Caco-2 (cell line): ENCODE results near the gene NRXN3. TPM values are rescaled to one million over a fixed set of nuclear protein-coding genes. Genes with fewer than 3 reads are reported as not detected.

Source experiments
- BruUV-seq: library from RNA; stranded (reverse); fragments of 400-500 nt; replicated peaks from 2 replicates; lab custom pipeline; 2021; lab: Mats Ljungman, UMichigan
- CTCF ChIA-PET: fragments of 300-600 bp; sonication (Branson Sonifier 250); formaldehyde crosslinking; loops from one replicate; lab custom pipeline; 2022; ENCODE audit warnings: antibody characterized with exemption; lab: Charles Lee
- POLR2A ChIA-PET: fragments of 300-600 bp; sonication (Branson Sonifier 250); formaldehyde crosslinking; loops from one replicate; lab custom pipeline; 2022; ENCODE audit warnings: antibody characterized with exemption; lab: Charles Lee
- DNase-seq, 2 experiments: peaks; one replicate each; pipeline versions ENCODE4 v3.0.0 to v3.0.0-alpha.2; 2020 to 2022
- H3K27me3 ChIP-seq: replicated peaks from 2 replicates; pipeline ENCODE4 v1.6.0; 2011; ENCODE audit warnings: low read length; ENCODE audit not compliant: control insufficient read depth, insufficient read depth
- H3K36me3 ChIP-seq: 2 replicates; pipeline ENCODE4 v1.5.1; 2011; ENCODE audit warnings: low read length; ENCODE audit not compliant: control insufficient read depth, insufficient read depth
- H3K4me1 ChIP-seq: fragments of 250-450 bp; sonication (Bioruptor Pico); 2 replicates; pipeline ENCODE4 v1.5.1; 2020; ENCODE audit warnings: mild to moderate bottlenecking
- H3K4me3 ChIP-seq: 2 replicates; pipeline ENCODE4 v1.5.1; 2011; ENCODE audit warnings: low read depth, mild to moderate bottlenecking, control low read depth, low read length
- H3K9me3 ChIP-seq: fragments of 250-450 bp; sonication (Bioruptor Pico); 2 replicates; pipeline ENCODE4 v1.5.1; 2020; ENCODE audit warnings: mild to moderate bottlenecking, moderate library complexity
- H3K27ac Mint-ChIP-seq: one replicate; pipeline ENCODE4 v1.8.0; 2022; ENCODE audit warnings: mixed read lengths; ENCODE audit not compliant: unreplicated experiment
- H3K27me3 Mint-ChIP-seq: one replicate; pipeline ENCODE4 v1.8.0; 2022; ENCODE audit warnings: mixed read lengths; ENCODE audit not compliant: insufficient read depth, unreplicated experiment
- H3K36me3 Mint-ChIP-seq: one replicate; pipeline ENCODE4 v1.8.0; 2022; ENCODE audit warnings: mild to moderate bottlenecking, mixed read lengths; ENCODE audit not compliant: insufficient read depth, unreplicated experiment
- H3K4me1 Mint-ChIP-seq: one replicate; pipeline ENCODE4 v1.8.0; 2022; ENCODE audit warnings: low read depth, mixed read lengths; ENCODE audit not compliant: unreplicated experiment
- H3K4me3 Mint-ChIP-seq: one replicate; pipeline ENCODE4 v1.8.0; 2022; ENCODE audit warnings: mild to moderate bottlenecking, moderate library complexity, mixed read lengths; ENCODE audit not compliant: unreplicated experiment
- H3K9me3 Mint-ChIP-seq: one replicate; pipeline ENCODE4 v1.8.0; 2022; ENCODE audit warnings: mixed read lengths; ENCODE audit not compliant: unreplicated experiment
- intact Hi-C: fragments of 100-400 bp; cut with micrococcal nuclease; formaldehyde crosslinking; loops from one replicate; pipeline ENCODE4 v1.10.0; 2022; ENCODE audit not compliant: unreplicated experiment
- total RNA-seq: library from RNA; stranded (reverse); gene quantifications from 2 replicates; pipeline ENCODE4 v1.2.3, GENCODE V29; 2022
- TF ChIP-seq, protein P1 (sequence below), 2 experiments: fragments of 200-600 bp in 1 of 2; IDR thresholded peaks; 1 replicate in 1 of 2; 2 replicates in 1 of 2; pipeline versions ENCODE4 v1.5.1 to v1.8.0; 2011 to 2022; ENCODE audit warnings: antibody characterized with exemption in 1 of 2, control low read depth in 1 of 2, inconsistent platforms in 1 of 2, low read depth in 1 of 2, low read length in 1 of 2, mild to moderate bottlenecking in 1 of 2, moderate library complexity in 1 of 2; ENCODE audit not compliant: insufficient read depth in 1 of 2, severe bottlenecking in 1 of 2, unreplicated experiment in 1 of 2

Gene NRXN3
- total RNA-seq, 1 experiment from 2014 or later = 12.4 TPM

DNA sequence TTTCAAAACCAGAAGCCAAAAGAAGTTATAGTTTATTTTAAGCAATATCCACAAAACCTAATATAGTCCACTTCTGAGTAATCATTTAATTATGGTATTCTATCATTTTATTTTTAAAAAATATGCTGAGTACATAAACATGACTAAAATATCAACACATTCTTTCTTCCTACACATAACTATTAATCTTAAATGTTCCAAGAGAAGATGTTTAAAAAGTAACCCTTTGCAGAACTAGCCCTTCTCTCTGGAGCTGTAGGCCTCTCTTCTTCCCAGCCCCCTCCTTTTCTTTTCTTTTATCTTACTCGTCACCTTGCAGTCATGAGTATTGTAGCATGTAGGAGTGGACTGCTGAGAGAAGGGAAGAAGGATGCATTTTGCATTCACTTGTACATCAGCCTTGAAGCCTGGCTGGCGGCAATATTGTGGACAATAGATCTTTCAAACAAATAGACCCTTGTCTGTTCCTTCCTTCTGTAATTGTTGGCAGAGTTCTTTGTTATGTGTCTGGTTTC is 941.9 kb downstream of the NRXN3 start:
- Histone ChIP-seq H3K4me1 (0 out of 2 replicates have a peak, but pooled peaks cover 3% of the 10 kb centered on the region), H3K9me3 (no peaks in the 10 kb centered on the region), H3K4me3 (no peak overlapping the region), H3K36me3 (no peaks in the 10 kb centered on the region), H3K27me3 (no peaks in the 10 kb centered on the region)
- no peaks in the 10 kb centered on the region for H3K4me1 Mint-ChIP-seq
- no peak overlapping the region for H3K27ac Mint-ChIP-seq
- TF ChIP-seq, protein P1, sequence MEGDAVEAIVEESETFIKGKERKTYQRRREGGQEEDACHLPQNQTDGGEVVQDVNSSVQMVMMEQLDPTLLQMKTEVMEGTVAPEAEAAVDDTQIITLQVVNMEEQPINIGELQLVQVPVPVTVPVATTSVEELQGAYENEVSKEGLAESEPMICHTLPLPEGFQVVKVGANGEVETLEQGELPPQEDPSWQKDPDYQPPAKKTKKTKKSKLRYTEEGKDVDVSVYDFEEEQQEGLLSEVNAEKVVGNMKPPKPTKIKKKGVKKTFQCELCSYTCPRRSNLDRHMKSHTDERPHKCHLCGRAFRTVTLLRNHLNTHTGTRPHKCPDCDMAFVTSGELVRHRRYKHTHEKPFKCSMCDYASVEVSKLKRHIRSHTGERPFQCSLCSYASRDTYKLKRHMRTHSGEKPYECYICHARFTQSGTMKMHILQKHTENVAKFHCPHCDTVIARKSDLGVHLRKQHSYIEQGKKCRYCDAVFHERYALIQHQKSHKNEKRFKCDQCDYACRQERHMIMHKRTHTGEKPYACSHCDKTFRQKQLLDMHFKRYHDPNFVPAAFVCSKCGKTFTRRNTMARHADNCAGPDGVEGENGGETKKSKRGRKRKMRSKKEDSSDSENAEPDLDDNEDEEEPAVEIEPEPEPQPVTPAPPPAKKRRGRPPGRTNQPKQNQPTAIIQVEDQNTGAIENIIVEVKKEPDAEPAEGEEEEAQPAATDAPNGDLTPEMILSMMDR (IDR thresholded peaks at IDR 0.05; ENCODE audit: insufficient read depth in 1 of 2, low read depth in 1 of 2, low read length in 1 of 2, severe bottlenecking in 1 of 2, unreplicated experiment in 1 of 2) = no peak
- no TSS peak for BruUV-seq
- no peak for DNase-seq
- peaks cover 2% of the 10 kb centered on the region for H3K27me3 Mint-ChIP-seq
- intact Hi-C loops = no loop called here
- POLR2A ChIA-PET = no interaction called here
- no peak overlapping the region for H3K4me3 Mint-ChIP-seq
- H3K9me3 Mint-ChIP-seq = no peaks in the 10 kb centered on the region
- CTCF ChIA-PET = no interaction called here
- H3K36me3 Mint-ChIP-seq = no peaks in the 10 kb centered on the region

DNA sequence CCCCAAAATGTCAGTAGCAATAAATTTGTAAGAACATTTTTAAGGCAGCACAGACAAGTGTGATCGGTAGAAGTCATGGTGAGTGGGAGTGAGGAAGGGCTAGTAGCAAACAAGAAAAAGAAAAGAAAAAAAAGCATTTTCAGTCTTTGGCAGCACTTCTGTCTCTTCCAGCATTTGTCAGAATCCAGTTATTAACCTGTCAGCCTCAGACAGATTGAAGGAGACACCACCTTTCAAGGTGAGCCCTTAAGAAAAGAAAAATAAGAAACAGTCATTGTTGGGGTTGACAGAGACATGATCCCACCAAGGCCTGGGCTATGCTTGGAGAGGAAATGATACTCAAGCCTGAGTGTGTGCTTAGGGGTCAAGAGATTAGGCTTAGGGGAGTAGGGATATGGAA is 947.4 kb downstream of the NRXN3 start:
- no peak overlapping the region for H3K4me3 ChIP-seq
- no peak overlapping the region for H3K27ac Mint-ChIP-seq
- H3K27me3 ChIP-seq = no peaks in the 10 kb centered on the region
- H3K4me1 ChIP-seq = 0 out of 2 replicates have a peak, but pooled peaks cover 3% of the 10 kb centered on the region
- POLR2A ChIA-PET = no interaction called here
- DNase-seq = no peak
- H3K4me3 Mint-ChIP-seq = no peak overlapping the region
- H3K4me1 Mint-ChIP-seq = no peaks in the 10 kb centered on the region
- no TSS peak for BruUV-seq
- no peaks in the 10 kb centered on the region for H3K9me3 ChIP-seq
- H3K27me3 Mint-ChIP-seq = peaks cover 2% of the 10 kb centered on the region
- CTCF ChIA-PET = no interaction called here
- intact Hi-C loops = no loop called here
- no peaks in the 10 kb centered on the region for H3K36me3 ChIP-seq
- no peaks in the 10 kb centered on the region for H3K36me3 Mint-ChIP-seq
- TF ChIP-seq, protein P1 (IDR thresholded peaks at IDR 0.05; ENCODE audit: insufficient read depth in 1 of 2, low read depth in 1 of 2, low read length in 1 of 2, severe bottlenecking in 1 of 2, unreplicated experiment in 1 of 2) = no peak
- no peaks in the 10 kb centered on the region for H3K9me3 Mint-ChIP-seq

DNA sequence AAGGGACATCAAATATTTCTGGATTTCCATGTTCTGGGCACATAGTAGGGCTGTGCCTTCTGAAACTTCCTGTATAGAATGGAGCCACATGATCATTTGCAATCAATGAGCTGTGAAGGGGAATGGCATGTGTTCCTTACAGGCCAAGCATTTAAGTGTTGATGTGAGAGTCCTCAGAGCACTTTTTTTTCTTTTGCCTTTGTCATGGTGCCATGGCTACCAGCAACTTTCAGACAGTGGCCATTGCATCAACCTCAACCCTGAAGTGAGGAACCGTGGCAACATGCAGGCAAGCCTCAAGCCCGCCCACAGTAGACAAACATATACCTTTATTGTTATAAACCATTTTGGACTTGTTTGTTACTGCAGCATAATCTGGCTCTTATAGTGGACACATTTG is 948.1 kb downstream of the NRXN3 start:
- H3K27ac Mint-ChIP-seq = no peak overlapping the region
- Histone ChIP-seq H3K36me3 (no peaks in the 10 kb centered on the region), H3K4me1 (0 out of 2 replicates have a peak, but pooled peaks cover 3% of the 10 kb centered on the region), H3K4me3 (no peak overlapping the region), H3K27me3 (no peaks in the 10 kb centered on the region), H3K9me3 (no peaks in the 10 kb centered on the region)
- no peak for DNase-seq
- POLR2A ChIA-PET = no interaction called here
- H3K4me3 Mint-ChIP-seq = no peak overlapping the region
- TF ChIP-seq, protein P1 (IDR thresholded peaks at IDR 0.05; ENCODE audit: insufficient read depth in 1 of 2, low read depth in 1 of 2, low read length in 1 of 2, severe bottlenecking in 1 of 2, unreplicated experiment in 1 of 2) = no peak
- no peaks in the 10 kb centered on the region for H3K9me3 Mint-ChIP-seq
- no TSS peak for BruUV-seq
- H3K36me3 Mint-ChIP-seq = no peaks in the 10 kb centered on the region
- H3K27me3 Mint-ChIP-seq = peaks cover 2% of the 10 kb centered on the region
- no peaks in the 10 kb centered on the region for H3K4me1 Mint-ChIP-seq
- intact Hi-C loops = no loop called here
- CTCF ChIA-PET = interaction anchor here (0.7 kb wide), 1 partner anchor 49 kb away, joined by 6 read pairs; no protein-coding TSS in a partner anchor
